GM18508 (cell line): ENCODE data around the gene DNAH8.

Experiments
- ATAC-seq: cut with Tn5 transposase; IDR thresholded peaks from one replicate; pipeline ENCODE4 v1.9.1; 2021; ENCODE audit warnings: moderate number of reproducible peaks; ENCODE audit not compliant: insufficient read depth, unreplicated experiment

The DNAH8 gene

GRCh38 chr6:39079197-39080125, 364.4 kb downstream of the DNAH8 start:
- ATAC-seq = no peak
